CD14-positive monocyte (primary cell): ENCODE measurements around the gene PRR14. TPM values are rescaled to one million over a fixed set of nuclear protein-coding genes. Genes with fewer than 3 reads are reported as not detected.

Experiments
- DNase-seq, 3 donors: peaks; one replicate each; pipeline ENCODE4 v3.0.0-alpha.2; 2011 to 2022
- H2AFZ ChIP-seq: 2 replicates; pipeline ENCODE4 v1.6.0; 2012; ENCODE audit warnings: mild to moderate bottlenecking, low read depth, low read length, inconsistent platforms; ENCODE audit not compliant: insufficient read depth, poor library complexity, severe bottlenecking
- H3K27ac ChIP-seq, 2 donors: 1 replicate in 1 of 2; 2 replicates in 1 of 2; pipeline ENCODE4 v1.5.1; 2012 to 2013; ENCODE audit warnings: low read length in 2 of 2, control low read depth in 1 of 2, inconsistent platforms in 1 of 2, low read depth in 1 of 2, mild to moderate bottlenecking in 1 of 2
- H3K27me3 ChIP-seq, 2 donors: one replicate each; pipeline versions ENCODE4 v1.6.0 to v1.6.1; 2011 to 2013; ENCODE audit warnings: low read length in 2 of 2; ENCODE audit not compliant: control insufficient read depth in 2 of 2, insufficient read depth in 2 of 2
- H3K36me3 ChIP-seq, 2 donors: replicated peaks in 1 of 2; 1 replicate in 1 of 2; 2 replicates in 1 of 2; pipeline versions ENCODE4 v1.5.1 to v1.6.1; 2012 to 2013; ENCODE audit warnings: low read length in 2 of 2, control low read depth in 1 of 2, inconsistent platforms in 1 of 2, mild to moderate bottlenecking in 1 of 2; ENCODE audit not compliant: insufficient read depth in 2 of 2, control insufficient read depth in 1 of 2
- H3K4me1 ChIP-seq, 2 donors: 1 replicate in 1 of 2; 2 replicates in 1 of 2; pipeline versions ENCODE4 v1.5.1 to v1.6.1; 2012 to 2013; ENCODE audit warnings: low read length in 2 of 2, control low read depth in 1 of 2, inconsistent platforms in 1 of 2, mild to moderate bottlenecking in 1 of 2, moderate library complexity in 1 of 2; ENCODE audit not compliant: insufficient read depth in 2 of 2, control insufficient read depth in 1 of 2
- H3K4me2 ChIP-seq: replicated peaks from 2 replicates; pipeline ENCODE3; 2012; ENCODE audit warnings: low read length, moderate library complexity, mild to moderate bottlenecking; ENCODE audit not compliant: poor library complexity, severe bottlenecking; ENCODE audit errors: extremely low read depth
- H3K4me3 ChIP-seq, 3 experiments: fragments of 200-600 bp in 1 of 3; sonication (generic) in 1 of 3; replicated peaks in 1 of 3; 1 replicate in 2 of 3; 2 replicates in 1 of 3; pipeline ENCODE4 v1.5.1; 2011 to 2013; ENCODE audit warnings: low read length in 3 of 3, mild to moderate bottlenecking in 3 of 3, control low read depth in 2 of 3, low read depth in 2 of 3, inconsistent platforms in 1 of 3, moderate library complexity in 1 of 3
- H3K79me2 ChIP-seq: 2 replicates; pipeline ENCODE4 v1.6.0; 2012; ENCODE audit warnings: mild to moderate bottlenecking, control low read depth, inconsistent platforms, low read length, moderate library complexity; ENCODE audit not compliant: insufficient read depth
- H3K9ac ChIP-seq: 2 replicates; pipeline ENCODE4 v1.6.0; 2017; ENCODE audit warnings: low read length, mild to moderate bottlenecking; ENCODE audit not compliant: insufficient read depth, poor library complexity, severe bottlenecking
- H3K9me3 ChIP-seq, 2 donors: replicated peaks in 1 of 2; 1 replicate in 1 of 2; 2 replicates in 1 of 2; pipeline versions ENCODE4 v1.5.1 to v1.6.1; 2012 to 2013; ENCODE audit warnings: low read length in 2 of 2, control low read depth in 1 of 2; ENCODE audit not compliant: control insufficient read depth in 1 of 2, insufficient read depth in 1 of 2
- H4K20me1 ChIP-seq: 2 replicates; pipeline ENCODE4 v1.6.0; 2012; ENCODE audit warnings: mild to moderate bottlenecking, low read length, control low read depth, moderate library complexity; ENCODE audit not compliant: insufficient read depth
- H3K27ac Mint-ChIP-seq, 7 donors: one replicate each; pipeline ENCODE4 v1.8.0; 2020; ENCODE audit warnings: mild to moderate bottlenecking in 7 of 7, mixed read lengths in 7 of 7, moderate library complexity in 6 of 7, inconsistent platforms in 2 of 7
- H3K27me3 Mint-ChIP-seq, 3 donors: one replicate each; pipeline ENCODE4 v1.8.0; 2021 to 2022; ENCODE audit warnings: low read depth in 3 of 3, mild to moderate bottlenecking in 3 of 3, mixed read lengths in 3 of 3, moderate library complexity in 3 of 3, inconsistent platforms in 1 of 3
- H3K36me3 Mint-ChIP-seq, 2 donors: one replicate each; pipeline ENCODE4 v1.8.0; 2020; ENCODE audit warnings: mixed read lengths in 2 of 2, inconsistent platforms in 1 of 2, mild to moderate bottlenecking in 1 of 2
- H3K4me1 Mint-ChIP-seq: one replicate; pipeline ENCODE4 v1.8.0; 2020; ENCODE audit warnings: mild to moderate bottlenecking, mixed read lengths
- H3K4me3 Mint-ChIP-seq, 2 donors: one replicate each; pipeline ENCODE4 v1.8.0; 2020; ENCODE audit warnings: mild to moderate bottlenecking in 2 of 2, mixed read lengths in 2 of 2, moderate library complexity in 1 of 2
- H3K9me3 Mint-ChIP-seq, 7 donors: one replicate each; pipeline ENCODE4 v1.8.0; 2020 to 2022; ENCODE audit warnings: mixed read lengths in 7 of 7, mild to moderate bottlenecking in 6 of 7, moderate library complexity in 6 of 7, inconsistent platforms in 2 of 7
- WGBS: methylation state at CpG from one replicate; pipeline ENCODE4 v1.1.5; 2013; ENCODE audit warnings: missing lambda C conversion rate; ENCODE audit not compliant: insufficient coverage; 5-methylcytosine and 5-hydroxymethylcytosine counted together
- intact Hi-C, 2 donors: fragments of 100-400 bp; cut with micrococcal nuclease; formaldehyde crosslinking; loops; one replicate each; pipeline versions ENCODE4 v1.15.0 to v1.15.1; 2023
- polyA plus RNA-seq, 3 donors: library from polyadenylated mRNA; depleted of rRNA in 1 of 3; unstranded in 2 of 3; stranded (reverse) in 1 of 3; fragments of 300-500 nt in 2 of 3; fragments of >200 nt in 1 of 3; fragmentation: Illumina TruSeq in 2 of 3; gene quantifications; 1 replicate in 2 of 3; 2 replicates in 1 of 3; pipeline ENCODE4 v1.2.3, GENCODE V29; 2012 to 2021
- TF ChIP-seq, protein P1 (sequence below): fragments of 200-600 bp; IDR thresholded peaks from one replicate; pipeline ENCODE4 v1.8.0; 2022; ENCODE audit warnings: antibody characterized with exemption, mild to moderate bottlenecking

PRR14 gene
- polyA plus RNA-seq, 3 donors: 6.1 to 32.6 (median 10.4) TPM

DNA sequence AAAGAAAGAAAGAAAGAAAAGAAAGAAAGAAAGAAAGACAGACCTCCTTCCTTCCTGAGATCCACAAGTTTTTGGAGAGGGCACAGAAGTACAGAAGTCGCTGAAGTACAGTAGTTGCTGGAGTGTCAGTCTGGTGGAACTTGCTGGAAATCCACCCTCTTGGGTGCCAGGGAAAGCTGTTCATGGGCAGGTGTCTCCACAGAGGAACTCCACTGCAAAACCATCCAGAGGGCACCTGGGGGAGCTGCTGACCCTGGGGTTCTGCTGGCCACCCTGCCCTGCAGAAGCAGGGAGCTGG, 3.5 kb upstream of the PRR14 start:
- no peak overlapping the region for H2AFZ ChIP-seq
- H4K20me1 ChIP-seq: peaks cover 6% of the 10 kb centered on the region
- peaks cover 1 to 2% of the 10 kb centered on the region in 2 donors for H3K36me3 Mint-ChIP-seq
- peaks cover 17 to 18% of the 10 kb centered on the region in 2 donors for H3K4me1 ChIP-seq
- no peak overlapping the region for H3K27ac ChIP-seq
- TF ChIP-seq, protein P1, sequence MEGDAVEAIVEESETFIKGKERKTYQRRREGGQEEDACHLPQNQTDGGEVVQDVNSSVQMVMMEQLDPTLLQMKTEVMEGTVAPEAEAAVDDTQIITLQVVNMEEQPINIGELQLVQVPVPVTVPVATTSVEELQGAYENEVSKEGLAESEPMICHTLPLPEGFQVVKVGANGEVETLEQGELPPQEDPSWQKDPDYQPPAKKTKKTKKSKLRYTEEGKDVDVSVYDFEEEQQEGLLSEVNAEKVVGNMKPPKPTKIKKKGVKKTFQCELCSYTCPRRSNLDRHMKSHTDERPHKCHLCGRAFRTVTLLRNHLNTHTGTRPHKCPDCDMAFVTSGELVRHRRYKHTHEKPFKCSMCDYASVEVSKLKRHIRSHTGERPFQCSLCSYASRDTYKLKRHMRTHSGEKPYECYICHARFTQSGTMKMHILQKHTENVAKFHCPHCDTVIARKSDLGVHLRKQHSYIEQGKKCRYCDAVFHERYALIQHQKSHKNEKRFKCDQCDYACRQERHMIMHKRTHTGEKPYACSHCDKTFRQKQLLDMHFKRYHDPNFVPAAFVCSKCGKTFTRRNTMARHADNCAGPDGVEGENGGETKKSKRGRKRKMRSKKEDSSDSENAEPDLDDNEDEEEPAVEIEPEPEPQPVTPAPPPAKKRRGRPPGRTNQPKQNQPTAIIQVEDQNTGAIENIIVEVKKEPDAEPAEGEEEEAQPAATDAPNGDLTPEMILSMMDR: no peak
- no peak overlapping the region for H3K4me3 ChIP-seq
- peaks cover 0 to 4% (median 3%) of the 10 kb centered on the region in 3 donors for H3K27me3 Mint-ChIP-seq
- intact Hi-C loops: no loop called here
- no peak overlapping the region for H3K27ac Mint-ChIP-seq
- H3K9ac ChIP-seq: no peak overlapping the region
- no peak overlapping the region for H3K4me2 ChIP-seq
- no peak overlapping the region for H3K4me3 Mint-ChIP-seq
- DNase-seq: no peak
- no CpG with 5 or more reads among the region's 1 CpG for WGBS
- no peaks in the 10 kb centered on the region for H3K27me3 ChIP-seq
- H3K4me1 Mint-ChIP-seq: peaks cover 19% of the 10 kb centered on the region
- no peaks in the 10 kb centered on the region for H3K9me3 ChIP-seq
- H3K79me2 ChIP-seq: peaks cover 14% of the 10 kb centered on the region
- peaks cover 0 to 3% of the 10 kb centered on the region in 2 donors for H3K36me3 ChIP-seq
- peaks cover 0 to 2% (median 0%) of the 10 kb centered on the region in 7 donors for H3K9me3 Mint-ChIP-seq

DNA sequence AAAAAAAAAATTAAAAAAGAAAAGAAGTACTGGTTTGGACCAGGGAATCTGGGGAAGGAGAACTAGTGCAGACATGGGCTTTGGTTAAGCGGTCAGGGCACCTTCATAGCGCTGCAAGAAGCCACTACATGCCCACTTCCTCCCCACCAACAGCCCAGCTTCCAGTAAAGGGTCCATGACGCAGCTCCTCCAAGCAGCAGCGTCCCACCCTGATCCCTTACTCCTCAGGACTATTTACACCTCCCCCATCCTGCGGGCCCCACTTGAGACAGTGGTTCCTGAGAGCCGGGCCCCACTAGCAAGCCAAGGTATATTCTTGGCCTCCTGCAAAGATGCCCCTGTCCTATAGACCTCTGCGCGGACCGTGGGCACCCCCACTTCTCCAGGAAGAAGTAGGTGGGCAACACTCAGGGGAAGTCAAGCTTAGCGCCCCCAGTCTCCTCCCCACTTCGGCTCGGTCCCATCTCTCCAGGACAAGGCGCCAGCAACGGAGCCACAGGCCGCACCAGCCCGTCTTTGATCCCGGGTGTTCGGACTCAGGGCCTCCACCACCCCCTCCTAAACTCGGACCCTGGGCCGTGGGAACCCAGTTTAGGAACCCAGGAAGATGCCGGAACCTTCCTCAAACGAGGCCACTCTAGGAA, 913 bp upstream of the PRR14 start:
- Histone ChIP-seq H3K27me3 (no peaks in the 10 kb centered on the region), H3K36me3 (peaks cover 24 to 29% of the 10 kb centered on the region in 2 donors), H3K4me2 (peak overlapping the region; percentile 79), H3K4me3 (peak overlapping the region; percentile 49 to 90 (median 76)), H4K20me1 (peaks cover 17% of the 10 kb centered on the region), H3K79me2 (peaks cover 26% of the 10 kb centered on the region), H3K27ac (peak overlapping the region; percentile 97), H3K4me1 (peaks cover 21 to 23% of the 10 kb centered on the region in 2 donors), H3K9me3 (no peaks in the 10 kb centered on the region), H2AFZ (peak overlapping the region; percentile 99), H3K9ac (peak overlapping the region; percentile 90)
- TF ChIP-seq, protein P1: no peak
- peaks cover 0 to 3% (median 1%) of the 10 kb centered on the region in 3 donors for H3K27me3 Mint-ChIP-seq
- peaks cover 0 to 2% (median 0%) of the 10 kb centered on the region in 7 donors for H3K9me3 Mint-ChIP-seq
- peaks cover 24 to 28% of the 10 kb centered on the region in 2 donors for H3K36me3 Mint-ChIP-seq
- H3K27ac Mint-ChIP-seq: peak overlapping the region; percentile 95 to 99 (median 98)
- peak in 2 of 3 donors; percentile 11 to 45 for DNase-seq
- 9% methylated on average over 15 of the region's 22 CpGs for WGBS
- H3K4me3 Mint-ChIP-seq: peak overlapping the region; percentile 93 to 96
- H3K4me1 Mint-ChIP-seq: peaks cover 28% of the 10 kb centered on the region
- intact Hi-C loops: loop anchor here (2.0 to 10.0 kb wide), 3 partner anchors 49 to 275 kb away; partner anchors contain the start of genes FBXL19 (in 1 of the 2), MYL11 (in 1 of the 2), SRCAP (in 1 of the 2) and TBC1D10B (in 1 of the 2)
